ENCODE data around the gene ADAMTS15. TPM values are rescaled to one million over a fixed set of nuclear protein-coding genes. Genes with fewer than 3 reads are reported as not detected.

Gene ADAMTS15
- total and polyA plus RNA-seq, 11 donors, result 5.3 to 71.0 (median 16.7) TPM

- TF ChIP-seq CTCF (IDR thresholded peaks at IDR 0.05), result no peak
- no peak for TF ChIP-seq POLR2A (IDR thresholded peaks at IDR 0.05)
- H3K27ac ChIP-seq, result peak overlapping the region in 8 of 12 donors; percentile 44 to 80 (median 70)
- no peak for ATAC-seq
- no peak overlapping the region for H3K4me3 ChIP-seq
- no peaks in the 10 kb centered on the region for H3K36me3 ChIP-seq
- intact Hi-C loops (cut with DNase I), result loop anchor here in 1 of 10 donors (5.0 kb wide), 2 partner anchors 90 to 190 kb away; partner anchors contain the start of gene ZBTB44
- peaks cover 0 to 41% (median 19%) of the 10 kb centered on the region in 12 donors for H3K4me1 ChIP-seq
- no peak for DNase-seq
- no peaks in the 10 kb centered on the region for H3K27me3 ChIP-seq
- no peaks in the 10 kb centered on the region for H3K9me3 ChIP-seq
- WGBS, 4 donors, result 57 to 69% (median 65%) methylated on average over 2 of the region's 2 CpGs
Measured at GRCh38 chr11:130402570-130402969, 45.9 kb upstream of the ADAMTS15 start.

DNA sequence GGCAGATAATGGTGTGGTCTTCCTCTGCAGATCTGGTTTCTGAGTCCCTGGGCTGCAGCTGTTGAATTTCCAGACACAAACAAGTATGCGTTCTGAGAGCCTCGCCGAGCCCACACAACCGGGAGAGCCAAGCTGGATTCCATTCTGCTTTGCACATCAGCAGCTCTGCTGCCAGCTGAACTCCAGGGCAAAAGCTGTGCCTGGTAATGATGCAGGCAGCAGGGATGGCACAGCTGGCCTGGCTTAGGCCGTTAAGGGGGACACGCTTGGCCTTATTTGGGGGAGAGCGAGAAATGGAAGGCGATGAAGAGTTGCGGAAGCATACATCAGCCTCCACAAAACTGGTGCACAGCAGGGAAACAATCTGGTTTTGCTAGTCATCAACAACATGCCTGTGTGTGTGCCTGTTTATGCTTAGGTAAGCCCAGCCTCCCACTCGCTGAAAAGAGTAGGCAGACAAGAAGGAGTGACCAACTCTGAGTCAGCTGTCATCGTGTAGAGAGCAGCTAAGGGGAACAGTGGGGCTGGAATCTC lies 45.1 kb upstream of the ADAMTS15 start:
- Histone ChIP-seq H3K4me1 (peaks cover 0 to 48% (median 21%) of the 10 kb centered on the region in 12 donors), H3K27ac (peak overlapping the region in 11 of 12 donors; percentile 4 to 80 (median 56)), H3K9me3 (no peaks in the 10 kb centered on the region), H3K36me3 (no peaks in the 10 kb centered on the region), H3K4me3 (no peak overlapping the region), H3K27me3 (no peaks in the 10 kb centered on the region)
- DNase-seq (peak; percentile 59 to 83 (median 74)), ATAC-seq (peak; percentile 62 to 81 (median 76))
- TF ChIP-seq CTCF (IDR thresholded peaks at IDR 0.05), result no peak
- TF ChIP-seq POLR2A (IDR thresholded peaks at IDR 0.05), result no peak
- WGBS, 4 donors, result 38 to 51% (median 44%) methylated on average over 11 of the region's 11 CpGs
- intact Hi-C loops (cut with DNase I), result loop anchor here in 1 of 10 donors (5.0 kb wide), 2 partner anchors 91 to 191 kb away; partner anchors contain the start of gene ZBTB44

DNA sequence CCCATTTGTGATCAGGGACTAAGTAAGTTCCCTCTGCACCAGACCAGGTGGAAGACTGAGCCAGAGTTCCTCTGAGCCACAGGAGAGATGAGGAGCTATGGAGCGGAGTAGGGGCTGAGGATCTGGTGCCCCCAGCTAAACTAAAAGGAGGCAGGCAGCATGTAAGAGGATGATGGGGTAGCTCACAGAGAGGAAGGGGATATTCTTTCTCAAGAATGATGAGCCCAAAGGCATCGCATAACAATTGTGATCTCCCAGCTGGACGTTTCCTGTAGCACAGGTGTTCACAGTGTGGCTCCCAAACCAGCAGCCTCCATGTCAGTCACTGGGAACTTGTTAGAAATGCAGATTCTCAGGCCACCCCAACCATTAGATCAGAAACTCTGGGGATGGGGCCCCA lies 44.5 kb upstream of the ADAMTS15 start:
- ATAC-seq, result no peak
- TF ChIP-seq POLR2A (IDR thresholded peaks at IDR 0.05) (no peak), CTCF (IDR thresholded peaks at IDR 0.05) (no peak)
- Histone ChIP-seq H3K27me3 (no peaks in the 10 kb centered on the region), H3K9me3 (no peaks in the 10 kb centered on the region), H3K36me3 (no peaks in the 10 kb centered on the region), H3K4me1 (peaks cover 0 to 52% (median 21%) of the 10 kb centered on the region in 12 donors), H3K27ac (peak overlapping the region in 9 of 12 donors; percentile 4 to 80 (median 63)), H3K4me3 (no peak overlapping the region)
- WGBS, 4 donors, result 85 to 88% (median 87%) methylated on average over 3 of the region's 3 CpGs
- intact Hi-C loops (cut with DNase I), result loop anchor here in 1 of 10 donors (5.0 kb wide), 2 partner anchors 92 to 192 kb away; partner anchors contain the start of gene ZBTB44
- no peak for DNase-seq

DNA sequence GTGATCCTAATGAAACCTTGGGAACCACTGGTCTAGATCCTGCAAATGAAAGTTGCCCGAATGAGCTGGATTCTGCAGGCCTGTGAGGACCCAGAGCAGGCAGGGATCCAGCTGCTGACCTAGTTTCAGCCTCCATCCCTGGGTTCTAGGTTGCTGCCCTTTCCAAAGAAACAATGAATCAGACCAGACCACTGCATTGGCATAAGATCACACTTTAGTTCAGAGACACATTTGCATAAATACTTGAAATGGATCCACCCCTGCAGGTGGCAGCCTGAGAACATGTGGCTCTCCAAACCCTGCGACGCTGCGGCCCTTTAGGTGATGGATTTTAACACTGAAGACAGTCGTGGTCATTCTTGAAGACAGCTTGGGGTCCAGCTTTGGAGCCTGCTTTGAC lies 43.7 kb upstream of the ADAMTS15 start:
- WGBS, 4 donors, result 88 to 94% (median 90%) methylated on average over 5 of the region's 5 CpGs
- Histone ChIP-seq H3K4me1 (peaks cover 0 to 52% (median 21%) of the 10 kb centered on the region in 12 donors), H3K4me3 (no peak overlapping the region), H3K27me3 (no peaks in the 10 kb centered on the region), H3K36me3 (no peaks in the 10 kb centered on the region), H3K27ac (peak overlapping the region in 1 of 12 donors; percentile 76), H3K9me3 (no peaks in the 10 kb centered on the region)
- DNase-seq (no peak), ATAC-seq (no peak)
- intact Hi-C loops (cut with DNase I), result loop anchor here in 1 of 10 donors (5.0 kb wide), 2 partner anchors 92 to 192 kb away; partner anchors contain the start of gene ZBTB44
- TF ChIP-seq CTCF (IDR thresholded peaks at IDR 0.05), result no peak
- no peak for TF ChIP-seq POLR2A (IDR thresholded peaks at IDR 0.05)

All from heart left ventricle (tissue), 16 donors.